Measurements from ENCODE around the gene TSR2. TPM values are rescaled to one million over a fixed set of nuclear protein-coding genes. Genes with fewer than 3 reads are reported as not detected.
A peak's percentile ranks its signal among the peaks of the same experiment; 100 is the strongest.

Gene TSR2
- total RNA-seq, 1 experiment from 2014 or later = 27.9 TPM

DNA sequence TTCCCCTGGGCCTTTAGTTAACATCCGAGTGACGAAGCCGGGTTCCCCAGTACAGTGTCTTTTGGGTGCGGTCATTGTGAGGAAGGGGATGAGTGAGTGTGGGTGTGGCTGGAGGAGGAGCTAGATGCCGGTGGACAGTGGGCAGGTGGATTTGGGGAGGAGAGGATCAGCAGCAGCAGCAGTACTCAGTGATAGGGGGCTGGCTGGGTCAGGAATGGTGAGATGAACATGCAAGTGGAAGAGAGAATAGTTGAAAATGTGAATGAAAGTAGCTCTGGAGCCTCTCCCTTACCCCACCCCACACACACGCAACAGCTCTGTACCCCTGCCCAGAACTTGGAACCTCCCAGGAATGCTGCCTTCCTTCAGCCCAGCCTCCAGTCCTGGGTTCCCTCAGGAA is 4.5 kb downstream of the TSR2 start:
- no peaks in the 10 kb centered on the region for H3K9me2 ChIP-seq (ENCODE audit: insufficient read depth)
- no peaks in the 10 kb centered on the region for H3K27me3 ChIP-seq (ENCODE audit: insufficient read depth, low read length)
- H3K9me3 ChIP-seq (ENCODE audit: control insufficient read depth in 1 of 2, insufficient read depth in 1 of 2, low read depth in 1 of 2, low read length in 2 of 2) = no peaks in the 10 kb centered on the region
- ChIA-PET POLR2A (no interaction called here), CTCF (no interaction called here), RAD21 (ENCODE audit: low non-redundant PET in 1 of 2, low total read pairs in 2 of 2, uncharacterized antibody in 2 of 2, unreplicated experiment in 2 of 2) (no interaction called here)
- H4K20me1 ChIP-seq (ENCODE audit: insufficient read depth) = no peaks in the 10 kb centered on the region
- intact Hi-C loops (cut with micrococcal nuclease) = loop anchor here (10.0 kb wide), 1 partner anchor 260 kb away; the partner anchor contains the start of gene FAM120C
- peaks cover 5 to 9% of the 10 kb centered on the region in 2 experiments; a peak in 3 of 4 replicates for H3K4me1 ChIP-seq (ENCODE audit: control insufficient read depth in 1 of 2, insufficient read depth in 2 of 2, low read length in 2 of 2)
- no peak overlapping the region for H3K4me3 ChIP-seq (replicated peaks in 1 of 2; ENCODE audit: low read depth in 1 of 2, low read length in 2 of 2)
- DNase-seq (ENCODE audit: low read depth, low spot score) (no peak), ATAC-seq (no peak)
- no peak overlapping the region for H3K4me2 ChIP-seq (ENCODE audit: low read length)
- BruUV-seq (replicated peaks) = TSS peak; percentile 8
- H3K79me2 ChIP-seq (ENCODE audit: insufficient read depth, low read length) = peaks cover 42% of the 10 kb centered on the region
- no peak overlapping the region for H3K9ac ChIP-seq (ENCODE audit: low read length)
- H2AFZ ChIP-seq (ENCODE audit: low read depth, low read length, poor library complexity, severe bottlenecking) = no peak overlapping the region
- H3K27ac ChIP-seq (ENCODE audit: low read depth, low read length) = no peak overlapping the region
- TF ChIP-seq, protein P1, sequence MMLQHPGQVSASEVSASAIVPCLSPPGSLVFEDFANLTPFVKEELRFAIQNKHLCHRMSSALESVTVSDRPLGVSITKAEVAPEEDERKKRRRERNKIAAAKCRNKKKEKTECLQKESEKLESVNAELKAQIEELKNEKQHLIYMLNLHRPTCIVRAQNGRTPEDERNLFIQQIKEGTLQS (IDR thresholded peaks at IDR 0.05) = no peak
- TF ChIP-seq POLR2A (IDR thresholded peaks at IDR 0.05; ENCODE audit: borderline replicate concordance, extremely low read depth, insufficient read depth, insufficient read length) = no peak
- no peak for TF ChIP-seq REST (IDR thresholded peaks at IDR 0.05; ENCODE audit: low read depth)
- H3K36me3 ChIP-seq (ENCODE audit: control insufficient read depth in 1 of 2, insufficient read depth in 2 of 2, low read length in 2 of 2) = peaks cover 0 to 3% of the 10 kb centered on the region in 2 experiments; a peak in 2 of 4 replicates

DNA sequence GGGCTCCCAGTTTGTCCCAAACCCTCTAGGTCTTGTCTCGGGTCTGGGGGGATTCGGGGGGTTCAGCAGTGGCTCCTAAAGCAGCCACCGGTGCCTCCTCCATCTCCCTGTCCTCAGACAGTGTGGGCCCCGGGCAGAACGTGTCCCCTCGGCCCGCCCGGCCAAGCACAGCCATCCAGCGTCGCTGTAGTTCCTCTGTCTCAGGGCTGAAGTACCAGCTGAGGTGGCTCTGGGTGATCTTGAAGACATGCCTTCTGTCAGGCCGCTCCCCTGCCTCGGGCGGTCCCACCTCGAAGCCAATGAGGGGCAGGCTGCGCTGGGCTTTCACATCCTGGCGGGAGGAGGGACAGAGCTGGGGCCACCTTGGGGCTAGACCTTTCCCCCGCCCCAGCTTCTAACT is 5.9 kb downstream of the TSR2 start:
- Histone ChIP-seq H3K27ac (ENCODE audit: low read depth, low read length) (no peak overlapping the region), H3K9me2 (ENCODE audit: insufficient read depth) (no peaks in the 10 kb centered on the region), H3K9me3 (ENCODE audit: control insufficient read depth in 1 of 2, insufficient read depth in 1 of 2, low read depth in 1 of 2, low read length in 2 of 2) (no peaks in the 10 kb centered on the region), H3K9ac (ENCODE audit: low read length) (no peak overlapping the region), H3K79me2 (ENCODE audit: insufficient read depth, low read length) (peaks cover 34% of the 10 kb centered on the region), H3K36me3 (ENCODE audit: control insufficient read depth in 1 of 2, insufficient read depth in 2 of 2, low read length in 2 of 2) (peaks cover 0 to 3% of the 10 kb centered on the region in 2 experiments; a peak in 2 of 4 replicates), H4K20me1 (ENCODE audit: insufficient read depth) (no peaks in the 10 kb centered on the region), H3K4me2 (ENCODE audit: low read length) (no peak overlapping the region), H3K4me3 (replicated peaks in 1 of 2; ENCODE audit: low read depth in 1 of 2, low read length in 2 of 2) (no peak overlapping the region), H3K4me1 (ENCODE audit: control insufficient read depth in 1 of 2, insufficient read depth in 2 of 2, low read length in 2 of 2) (peaks cover 5 to 9% of the 10 kb centered on the region in 2 experiments; a peak in 3 of 4 replicates), H3K27me3 (ENCODE audit: insufficient read depth, low read length) (no peaks in the 10 kb centered on the region), H2AFZ (ENCODE audit: low read depth, low read length, poor library complexity, severe bottlenecking) (no peak overlapping the region)
- CTCF ChIA-PET = no interaction called here
- intact Hi-C loops (cut with micrococcal nuclease) = loop anchor here (10.0 kb wide), 1 partner anchor 261 kb away; the partner anchor contains the start of gene FAM120C
- BruUV-seq (replicated peaks) = no TSS peak
- RAD21 ChIA-PET (ENCODE audit: low non-redundant PET in 1 of 2, low total read pairs in 2 of 2, uncharacterized antibody in 2 of 2, unreplicated experiment in 2 of 2) = no interaction called here
- no peak for TF ChIP-seq FOSL1 (IDR thresholded peaks at IDR 0.05; ENCODE audit: low read depth)
- no peak for TF ChIP-seq SRF (IDR thresholded peaks at IDR 0.05; ENCODE audit: low read depth)
- no peak for TF ChIP-seq POLR2A (IDR thresholded peaks at IDR 0.05; ENCODE audit: borderline replicate concordance, extremely low read depth, insufficient read depth, insufficient read length)
- no peak for TF ChIP-seq ZBTB33 (IDR thresholded peaks at IDR 0.05; ENCODE audit: extremely low read depth, insufficient replicate concordance, low read length)
- no peak for TF ChIP-seq ELF1 (IDR thresholded peaks at IDR 0.05; ENCODE audit: borderline replicate concordance, low read depth)
- no peak for TF ChIP-seq REST (IDR thresholded peaks at IDR 0.05; ENCODE audit: low read depth)
- TF ChIP-seq ZFX (IDR thresholded peaks at IDR 0.05) = no peak
- TF ChIP-seq CBX3 (IDR thresholded peaks at IDR 0.05; ENCODE audit: low read depth) = no peak
- TF ChIP-seq JUND (IDR thresholded peaks at IDR 0.05) = no peak
- POLR2A ChIA-PET = no interaction called here
- DNase-seq (ENCODE audit: low read depth, low spot score) (no peak), ATAC-seq (no peak)

All from HCT116 (cell line).